Stimulated activated CD8-positive, alpha-beta memory T cell treated with anti-CD3 and anti-CD28 coated beads, Interleukin-15, amount 100 ng/mL, for 24 hours (primary cell): ENCODE results near the gene ACTN4.
"Not testable (repeated sequence)": the region's sequence is repeated elsewhere in the genome, so short reads cannot be mapped to it uniquely, and the experiment has no call there.

Experiments
- DNase-seq: peaks from one replicate; pipeline ENCODE4 v3.0.0-alpha.2; 2020; ENCODE audit warnings: low read depth

Gene ACTN4

GRCh38 chr19:38769635-38770211 lies 122.3 kb downstream of the ACTN4 start:
- peak; percentile 75 for DNase-seq

- not testable (repeated sequence) for DNase-seq
Observed at GRCh38 chr19:38770228-38770948, 122.9 kb downstream of the ACTN4 start.

GRCh38 chr19:38770949-38771275 lies 123.5 kb downstream of the ACTN4 start:
- not testable (repeated sequence) for DNase-seq

- not testable (repeated sequence) for DNase-seq
Observed at GRCh38 chr19:38771569-38771968, 124.1 kb downstream of the ACTN4 start.

GRCh38 chr19:38773469-38774177 lies 126.2 kb downstream of the ACTN4 start, which contains the start of gene LGALS7:
LGALS7 (minus strand) TSS chr19:38773517; CDS start chr19:38773492, 25 bp downstream.
- no peak for DNase-seq

- no peak for DNase-seq
Observed at GRCh38 chr19:38774181-38774950, 126.9 kb downstream of the ACTN4 start.

GRCh38 chr19:38778733-38779132 lies 131.3 kb downstream of the ACTN4 start:
- DNase-seq, result no peak

GRCh38 chr19:38780443-38780842 lies 133.0 kb downstream of the ACTN4 start:
- no peak for DNase-seq

- no peak for DNase-seq
Observed at GRCh38 chr19:38781058-38781457, 133.6 kb downstream of the ACTN4 start.
